Stomach (tissue), 9 donors: Measurements from ENCODE around the gene TFF2. TPM values are rescaled to one million over a fixed set of nuclear protein-coding genes. Genes with fewer than 3 reads are reported as not detected.
A peak's percentile ranks its signal among the peaks of the same experiment; 100 is the strongest.

ENCODE experiments used
- DNase-seq, 2 donors: peaks; one replicate each; pipeline versions ENCODE4 v3.0.0 to v3.0.0-alpha.2; 2013 to 2019
- H3K27ac ChIP-seq, 5 donors: fragments of 200-600 bp in 4 of 5; sonication (generic) in 4 of 5; one replicate each; pipeline ENCODE4 v1.5.1; 2013 to 2019; ENCODE audit warnings: mild to moderate bottlenecking in 1 of 5, moderate library complexity in 1 of 5
- H3K27me3 ChIP-seq, 3 donors: fragments of 200-600 bp; sonication (generic); one replicate each; pipeline ENCODE4 v1.5.1; 2017 to 2019; ENCODE audit warnings: mixed run types in 1 of 3
- H3K36me3 ChIP-seq, 4 donors: fragments of 200-600 bp; sonication (generic); 1 replicate in 3 of 4; 2 replicates in 1 of 4; pipeline ENCODE4 v1.5.1; 2016 to 2019
- H3K4me1 ChIP-seq, 4 donors: fragments of 200-600 bp; sonication (generic); one replicate each; pipeline ENCODE4 v1.5.1; 2016 to 2019
- H3K4me3 ChIP-seq, 4 donors: fragments of 200-600 bp; sonication (generic) in 3 of 4; one replicate each; pipeline ENCODE4 v1.5.1; 2016 to 2019; ENCODE audit warnings: mild to moderate bottlenecking in 1 of 4
- H3K9me3 ChIP-seq, 4 donors: fragments of 200-600 bp; sonication (generic); one replicate each; pipeline ENCODE4 v1.5.1; 2016 to 2019
- CTCF ChIP-seq, 7 experiments: fragments of 450-650 bp in 4 of 7; fragments of 200-600 bp in 3 of 7; sonication (generic) in 3 of 7; IDR thresholded peaks; one replicate each; pipeline ENCODE4 v1.5.1; 2016 to 2019; ENCODE audit warnings: antibody characterized with exemption in 7 of 7, control low read depth in 2 of 7, mild to moderate bottlenecking in 1 of 7
- EP300 ChIP-seq: sonication (generic); formaldehyde crosslinking; IDR thresholded peaks from one replicate; pipeline ENCODE4 v1.6.1; 2017; ENCODE audit warnings: antibody characterized with exemption
- POLR2A ChIP-seq, 4 donors: fragments of 450-650 bp; IDR thresholded peaks; one replicate each; pipeline ENCODE4 v1.6.1; 2016; ENCODE audit warnings: antibody characterized with exemption in 4 of 4, control low read depth in 2 of 4, mild to moderate bottlenecking in 1 of 4, moderate library complexity in 1 of 4
- POLR2AphosphoS5 ChIP-seq, 3 donors: sonication (generic); formaldehyde crosslinking; IDR thresholded peaks; one replicate each; pipeline ENCODE4 v1.6.1; 2016; ENCODE audit warnings: antibody characterized with exemption in 3 of 3
- WGBS, 5 donors: extraction: QIAGEN DNeasy Blood & Tissue Kit in 3 of 5; methylation state at CpG; one replicate each; pipeline versions ENCODE4 v1.1.5 to v1.1.7; 2013 to 2018; 5-methylcytosine and 5-hydroxymethylcytosine counted together
- intact Hi-C: fragments of 100-400 bp; cut with DNase I; formaldehyde crosslinking; loops from one replicate; pipeline ENCODE4 v1.15.1; 2023; ENCODE audit warnings: low total_unique reads
- polyA plus RNA-seq, 3 donors: library from polyadenylated mRNA; stranded (reverse); fragments of 200-250 nt; gene quantifications; one replicate each; pipeline ENCODE4 v1.2.3, GENCODE V29; 2013
- total RNA-seq, 5 donors: library from RNA; depleted of rRNA; stranded (reverse); fragments of >200 nt; gene quantifications; one replicate each; pipeline versions ENCODE4 v1.1.0 to v1.2.3, GENCODE V29; 2014 to 2016
- donor health status: healthy with polysubstance abuse.
- donor health status: Bipolar disorder and iron deficiency.
- donor health status: healthy.

TFF2 gene
- total and polyA plus RNA-seq, 8 donors = 2.3 to 2,979 (median 1,062) TPM

- 87 to 93% (median 87%) methylated on average over 6 of the region's 6 CpGs; no CpG with 5 or more reads in 1 of the 5 donors for WGBS, 5 donors
- Histone ChIP-seq H3K27ac (no peak overlapping the region), H3K27me3 (peaks cover 0 to 11% (median 0%) of the 10 kb centered on the region in 3 donors), H3K4me3 (no peak overlapping the region), H3K36me3 (no peaks in the 10 kb centered on the region), H3K9me3 (peaks cover 0 to 12% (median 5%) of the 10 kb centered on the region in 4 donors), H3K4me1 (peaks cover 4 to 38% (median 15%) of the 10 kb centered on the region in 4 donors)
- intact Hi-C loops = no loop called here
- TF ChIP-seq CTCF (IDR thresholded peaks at IDR 0.05) = no peak
- no peak for TF ChIP-seq POLR2A (IDR thresholded peaks at IDR 0.05)
- no peak for TF ChIP-seq EP300
- no peak for TF ChIP-seq POLR2AphosphoS5 (IDR thresholded peaks at IDR 0.05)
- no peak for DNase-seq
Measured at GRCh38 chr21:42383331-42383730, 32.5 kb upstream of the TFF2 start.

- intact Hi-C loops = no loop called here
- 95 to 97% (median 96%) methylated on average over 6 of the region's 6 CpGs for WGBS, 5 donors
- Histone ChIP-seq H3K27ac (no peak overlapping the region), H3K4me3 (no peak overlapping the region), H3K36me3 (no peaks in the 10 kb centered on the region), H3K27me3 (peaks cover 0 to 11% (median 0%) of the 10 kb centered on the region in 3 donors), H3K4me1 (peaks cover 4 to 38% (median 15%) of the 10 kb centered on the region in 4 donors), H3K9me3 (peaks cover 0 to 12% (median 5%) of the 10 kb centered on the region in 4 donors)
- DNase-seq = no peak
- TF ChIP-seq POLR2A (IDR thresholded peaks at IDR 0.05) (no peak), CTCF (IDR thresholded peaks at IDR 0.05) (no peak), POLR2AphosphoS5 (IDR thresholded peaks at IDR 0.05) (no peak), EP300 (no peak)
Measured at GRCh38 chr21:42382915-42383314, 32.1 kb upstream of the TFF2 start.

GRCh38 chr21:42381347-42381984, 30.7 kb upstream of the TFF2 start:
- intact Hi-C loops = no loop called here
- Histone ChIP-seq H3K36me3 (no peaks in the 10 kb centered on the region), H3K27me3 (peaks cover 0 to 21% (median 0%) of the 10 kb centered on the region in 3 donors), H3K4me3 (no peak overlapping the region), H3K27ac (peak overlapping the region in 3 of 5 donors; percentile 7 to 47 (median 27)), H3K4me1 (peaks cover 4 to 38% (median 21%) of the 10 kb centered on the region in 4 donors), H3K9me3 (peaks cover 0 to 12% (median 5%) of the 10 kb centered on the region in 4 donors)
- TF ChIP-seq CTCF (IDR thresholded peaks at IDR 0.05) = peak in 5 of 7 experiments; percentile 46 to 96 (median 78)
- TF ChIP-seq EP300 = no peak
- TF ChIP-seq POLR2AphosphoS5 (IDR thresholded peaks at IDR 0.05) = peak in 1 of 3 donors; percentile 18
- no peak for TF ChIP-seq POLR2A (IDR thresholded peaks at IDR 0.05)
- peak; percentile 65 to 87 for DNase-seq
- 24 to 67% (median 35%) methylated on average over 1 of the region's 1 CpG for WGBS, 5 donors

GRCh38 chr21:42379426-42380215, 28.8 kb upstream of the TFF2 start:
- intact Hi-C loops = no loop called here

More at GRCh38 chr21:42379426-42380215, 28.8 kb upstream of the TFF2 start:
- no peak for DNase-seq
- no peak overlapping the region for H3K27ac ChIP-seq
- H3K4me1 ChIP-seq = peaks cover 13 to 33% (median 23%) of the 10 kb centered on the region in 4 donors
- no peak for TF ChIP-seq POLR2A (IDR thresholded peaks at IDR 0.05)
- TF ChIP-seq CTCF (IDR thresholded peaks at IDR 0.05) = no peak
- TF ChIP-seq EP300 = no peak
- no peak for TF ChIP-seq POLR2AphosphoS5 (IDR thresholded peaks at IDR 0.05)
- H3K36me3 ChIP-seq = no peaks in the 10 kb centered on the region
- no peak overlapping the region for H3K4me3 ChIP-seq
- 76 to 89% (median 86%) methylated on average over 16 to 17 of the region's 17 CpGs for WGBS, 5 donors
- peaks cover 0 to 12% (median 5%) of the 10 kb centered on the region in 4 donors for H3K9me3 ChIP-seq
- peaks cover 0 to 39% (median 0%) of the 10 kb centered on the region in 3 donors for H3K27me3 ChIP-seq
